ENCODE measurements around the gene CCDC47.
"Not testable (repeated sequence)": the region's sequence is repeated elsewhere in the genome, so short reads cannot be mapped to it uniquely, and the experiment has no call there.

DNA sequence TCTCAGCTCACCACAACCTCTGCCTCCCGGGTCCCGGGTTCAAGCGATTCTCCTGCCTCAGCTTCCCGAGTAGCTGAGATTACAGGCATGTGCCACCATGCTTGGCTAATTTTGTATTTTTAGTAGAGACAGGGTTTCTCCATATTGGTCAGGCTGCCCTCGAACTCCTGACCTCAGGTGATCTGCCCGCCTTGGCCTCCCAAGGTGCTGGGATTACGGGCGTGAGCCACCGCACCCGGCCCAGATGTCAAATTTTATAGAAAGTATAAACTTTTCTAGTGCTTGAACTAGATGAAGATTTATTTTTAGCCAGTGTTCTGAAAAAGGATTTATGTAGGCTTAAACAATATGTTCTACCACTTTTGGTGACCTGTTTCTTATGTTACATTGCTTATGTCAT is 23.0 kb upstream of the CCDC47 start:
- TF ChIP-seq, protein P1, sequence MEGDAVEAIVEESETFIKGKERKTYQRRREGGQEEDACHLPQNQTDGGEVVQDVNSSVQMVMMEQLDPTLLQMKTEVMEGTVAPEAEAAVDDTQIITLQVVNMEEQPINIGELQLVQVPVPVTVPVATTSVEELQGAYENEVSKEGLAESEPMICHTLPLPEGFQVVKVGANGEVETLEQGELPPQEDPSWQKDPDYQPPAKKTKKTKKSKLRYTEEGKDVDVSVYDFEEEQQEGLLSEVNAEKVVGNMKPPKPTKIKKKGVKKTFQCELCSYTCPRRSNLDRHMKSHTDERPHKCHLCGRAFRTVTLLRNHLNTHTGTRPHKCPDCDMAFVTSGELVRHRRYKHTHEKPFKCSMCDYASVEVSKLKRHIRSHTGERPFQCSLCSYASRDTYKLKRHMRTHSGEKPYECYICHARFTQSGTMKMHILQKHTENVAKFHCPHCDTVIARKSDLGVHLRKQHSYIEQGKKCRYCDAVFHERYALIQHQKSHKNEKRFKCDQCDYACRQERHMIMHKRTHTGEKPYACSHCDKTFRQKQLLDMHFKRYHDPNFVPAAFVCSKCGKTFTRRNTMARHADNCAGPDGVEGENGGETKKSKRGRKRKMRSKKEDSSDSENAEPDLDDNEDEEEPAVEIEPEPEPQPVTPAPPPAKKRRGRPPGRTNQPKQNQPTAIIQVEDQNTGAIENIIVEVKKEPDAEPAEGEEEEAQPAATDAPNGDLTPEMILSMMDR (IDR thresholded peaks at IDR 0.05), result not testable (repeated sequence)
- not testable (repeated sequence) for TF ChIP-seq POLR2A (IDR thresholded peaks at IDR 0.05)
